ENCODE results near the gene HINT2.

DNA sequence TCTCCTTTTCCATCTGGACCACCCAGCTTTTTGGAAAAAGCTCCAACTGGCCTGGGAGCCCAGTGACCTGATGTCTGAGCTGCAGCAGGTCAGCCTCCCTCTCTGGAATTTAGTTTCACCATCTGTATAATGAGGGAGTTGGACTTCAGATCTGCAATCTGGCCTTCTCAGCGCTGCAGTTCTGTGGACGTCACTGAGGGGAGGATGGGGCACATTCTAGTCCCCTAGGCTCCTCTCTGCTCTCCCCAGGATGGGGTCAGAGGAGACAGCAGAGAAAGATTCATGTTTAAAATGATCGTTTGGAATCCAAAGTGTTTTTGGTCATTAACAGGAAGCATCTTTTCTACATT is 45.1 kb upstream of the HINT2 start:
- TF ChIP-seq, protein P1, sequence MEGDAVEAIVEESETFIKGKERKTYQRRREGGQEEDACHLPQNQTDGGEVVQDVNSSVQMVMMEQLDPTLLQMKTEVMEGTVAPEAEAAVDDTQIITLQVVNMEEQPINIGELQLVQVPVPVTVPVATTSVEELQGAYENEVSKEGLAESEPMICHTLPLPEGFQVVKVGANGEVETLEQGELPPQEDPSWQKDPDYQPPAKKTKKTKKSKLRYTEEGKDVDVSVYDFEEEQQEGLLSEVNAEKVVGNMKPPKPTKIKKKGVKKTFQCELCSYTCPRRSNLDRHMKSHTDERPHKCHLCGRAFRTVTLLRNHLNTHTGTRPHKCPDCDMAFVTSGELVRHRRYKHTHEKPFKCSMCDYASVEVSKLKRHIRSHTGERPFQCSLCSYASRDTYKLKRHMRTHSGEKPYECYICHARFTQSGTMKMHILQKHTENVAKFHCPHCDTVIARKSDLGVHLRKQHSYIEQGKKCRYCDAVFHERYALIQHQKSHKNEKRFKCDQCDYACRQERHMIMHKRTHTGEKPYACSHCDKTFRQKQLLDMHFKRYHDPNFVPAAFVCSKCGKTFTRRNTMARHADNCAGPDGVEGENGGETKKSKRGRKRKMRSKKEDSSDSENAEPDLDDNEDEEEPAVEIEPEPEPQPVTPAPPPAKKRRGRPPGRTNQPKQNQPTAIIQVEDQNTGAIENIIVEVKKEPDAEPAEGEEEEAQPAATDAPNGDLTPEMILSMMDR (IDR thresholded peaks at IDR 0.05): no peak
- TF ChIP-seq EZH2 (IDR thresholded peaks at IDR 0.05; ENCODE audit: borderline replicate concordance, insufficient read depth, low read depth, low read length, poor library complexity, severe bottlenecking): no peak

All from B cell (primary cell).